ENCODE measurements around the gene DOHH. TPM values are rescaled to one million over a fixed set of nuclear protein-coding genes. Genes with fewer than 3 reads are reported as not detected.
"Not testable (repeated sequence)": the region's sequence is repeated elsewhere in the genome, so short reads cannot be mapped to it uniquely, and the experiment has no call there.

Gene DOHH
- polyA plus RNA-seq, 3 donors: 5.4 to 11.8 (median 9.6) TPM

- DNase-seq (ENCODE audit: extremely low read depth in 1 of 11, low read depth in 9 of 11, low spot score in 4 of 11): no peak
Observed at GRCh38 chr19:3537101-3537437, 36.6 kb upstream of the DOHH start.

- no peak for DNase-seq (ENCODE audit: extremely low read depth in 1 of 11, low read depth in 9 of 11, low spot score in 4 of 11)
Observed at GRCh38 chr19:3536429-3537100, 36.1 kb upstream of the DOHH start.

GRCh38 chr19:3535981-3536380, 35.5 kb upstream of the DOHH start:
- DNase-seq (ENCODE audit: extremely low read depth in 1 of 11, low read depth in 9 of 11, low spot score in 4 of 11): no peak

- no peak for DNase-seq (ENCODE audit: extremely low read depth in 1 of 11, low read depth in 9 of 11, low spot score in 4 of 11)
Observed at GRCh38 chr19:3535563-3535965, 35.1 kb upstream of the DOHH start.

GRCh38 chr19:3535235-3535535, 34.7 kb upstream of the DOHH start:
- no peak for DNase-seq (ENCODE audit: extremely low read depth in 1 of 11, low read depth in 9 of 11, low spot score in 4 of 11)

GRCh38 chr19:3534375-3535234, 34.1 kb upstream of the DOHH start:
- no peak for DNase-seq (ENCODE audit: extremely low read depth in 1 of 11, low read depth in 9 of 11, low spot score in 4 of 11)

GRCh38 chr19:3533563-3534216, 33.2 kb upstream of the DOHH start:
- DNase-seq (ENCODE audit: extremely low read depth in 1 of 11, low read depth in 9 of 11, low spot score in 4 of 11): no peak

- DNase-seq (ENCODE audit: extremely low read depth in 1 of 11, low read depth in 9 of 11, low spot score in 4 of 11): no peak
Observed at GRCh38 chr19:3533033-3533432, 32.6 kb upstream of the DOHH start.

GRCh38 chr19:3532154-3532786, 31.8 kb upstream of the DOHH start:
- DNase-seq (ENCODE audit: extremely low read depth in 1 of 11, low read depth in 9 of 11, low spot score in 4 of 11): no peak

- DNase-seq (ENCODE audit: extremely low read depth in 1 of 11, low read depth in 9 of 11, low spot score in 4 of 11): no peak
Observed at GRCh38 chr19:3531716-3532115, 31.2 kb upstream of the DOHH start.

GRCh38 chr19:3530389-3530788, 29.9 kb upstream of the DOHH start:
- DNase-seq (ENCODE audit: extremely low read depth in 1 of 11, low read depth in 9 of 11, low spot score in 4 of 11): no peak

GRCh38 chr19:3529299-3529698, 28.8 kb upstream of the DOHH start:
- not testable (repeated sequence) for DNase-seq (ENCODE audit: extremely low read depth in 1 of 11, low read depth in 9 of 11, low spot score in 4 of 11)

GRCh38 chr19:3528539-3529211, 28.2 kb upstream of the DOHH start:
- DNase-seq (ENCODE audit: extremely low read depth in 1 of 11, low read depth in 9 of 11, low spot score in 4 of 11): no peak

- no peak for DNase-seq (ENCODE audit: extremely low read depth in 1 of 11, low read depth in 9 of 11, low spot score in 4 of 11)
Observed at GRCh38 chr19:3528080-3528479, 27.6 kb upstream of the DOHH start.

GRCh38 chr19:3527238-3527910, 26.9 kb upstream of the DOHH start:
- DNase-seq (ENCODE audit: extremely low read depth in 1 of 11, low read depth in 9 of 11, low spot score in 4 of 11): no peak

GRCh38 chr19:3526507-3527237, 26.2 kb upstream of the DOHH start:
- DNase-seq (ENCODE audit: extremely low read depth in 1 of 11, low read depth in 9 of 11, low spot score in 4 of 11): no peak

GRCh38 chr19:3524904-3525451, 24.5 kb upstream of the DOHH start:
- no peak for DNase-seq (ENCODE audit: extremely low read depth in 1 of 11, low read depth in 9 of 11, low spot score in 4 of 11)

Measured in renal cortex interstitium (tissue), 11 donors.